CD4-positive, alpha-beta T cell treated with Interferon alpha-2 for 1 hour (primary cell): ENCODE results near the gene CNTROB.
A peak's percentile ranks its signal among the peaks of the same experiment; 100 is the strongest.

ENCODE experiments used
- DNase-seq, 2 donors: peaks; one replicate each; pipeline ENCODE4 v3.0.0-alpha.2; 2020 to 2022

The CNTROB gene

DNA sequence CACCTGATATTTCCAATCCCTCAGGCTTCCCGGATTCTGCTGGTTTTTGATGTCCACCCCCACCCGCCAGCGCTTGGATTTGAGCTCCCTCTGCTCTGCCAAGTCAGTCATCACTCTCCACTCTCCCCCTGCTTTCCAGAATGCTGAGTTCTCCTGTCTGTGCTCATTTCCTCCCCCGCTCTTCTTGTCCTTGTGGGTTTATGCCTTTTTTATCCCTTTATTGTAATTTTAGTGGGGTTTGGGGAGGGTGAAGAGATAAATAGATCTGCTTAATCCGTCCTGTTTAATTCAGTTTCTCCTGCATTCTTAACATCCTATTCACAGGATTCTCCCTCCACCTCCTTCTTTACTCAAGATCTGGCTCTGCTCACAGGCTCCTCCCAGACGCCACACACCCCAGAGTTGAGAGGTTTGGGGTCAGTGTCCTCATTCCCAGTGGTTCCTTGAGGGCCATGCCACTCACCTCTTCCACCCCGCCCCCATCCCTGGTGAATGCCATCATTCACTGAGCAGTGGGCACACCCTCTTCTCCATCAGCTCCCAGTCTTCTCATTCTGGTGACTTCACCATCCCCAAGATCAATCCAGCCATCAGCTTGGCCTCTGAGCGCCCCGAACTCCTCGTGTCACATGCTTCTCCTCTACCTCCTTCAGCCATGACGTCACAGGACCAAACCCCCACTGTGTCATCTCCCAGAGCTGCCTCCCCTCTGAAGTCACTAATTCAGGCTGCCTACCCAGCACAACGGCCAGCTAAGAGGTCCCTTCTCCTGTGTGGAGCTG lies 55.3 kb downstream of the CNTROB start:
- DNase-seq: no peak

DNA sequence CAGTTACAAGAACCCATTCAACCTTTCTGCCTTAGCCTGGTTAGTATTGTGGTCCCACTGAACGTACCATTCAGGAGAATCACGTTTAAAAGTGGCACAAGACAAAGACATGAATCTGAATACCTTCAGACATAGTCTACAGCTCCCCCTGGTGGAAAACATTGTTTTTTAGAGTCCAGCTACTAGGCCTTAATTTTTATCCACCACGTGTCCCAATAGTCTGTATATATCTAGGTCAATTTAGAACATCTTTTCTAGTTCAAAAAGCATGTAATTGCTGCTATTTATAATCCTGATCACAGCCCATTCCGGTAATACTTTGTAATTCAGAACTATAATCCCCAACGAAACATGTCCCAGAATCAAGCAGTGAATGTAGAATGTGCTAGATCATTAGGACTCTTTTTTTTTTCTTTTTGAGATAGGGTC lies 56.8 kb downstream of the CNTROB start:
- DNase-seq: peak; percentile 67 to 91

DNA sequence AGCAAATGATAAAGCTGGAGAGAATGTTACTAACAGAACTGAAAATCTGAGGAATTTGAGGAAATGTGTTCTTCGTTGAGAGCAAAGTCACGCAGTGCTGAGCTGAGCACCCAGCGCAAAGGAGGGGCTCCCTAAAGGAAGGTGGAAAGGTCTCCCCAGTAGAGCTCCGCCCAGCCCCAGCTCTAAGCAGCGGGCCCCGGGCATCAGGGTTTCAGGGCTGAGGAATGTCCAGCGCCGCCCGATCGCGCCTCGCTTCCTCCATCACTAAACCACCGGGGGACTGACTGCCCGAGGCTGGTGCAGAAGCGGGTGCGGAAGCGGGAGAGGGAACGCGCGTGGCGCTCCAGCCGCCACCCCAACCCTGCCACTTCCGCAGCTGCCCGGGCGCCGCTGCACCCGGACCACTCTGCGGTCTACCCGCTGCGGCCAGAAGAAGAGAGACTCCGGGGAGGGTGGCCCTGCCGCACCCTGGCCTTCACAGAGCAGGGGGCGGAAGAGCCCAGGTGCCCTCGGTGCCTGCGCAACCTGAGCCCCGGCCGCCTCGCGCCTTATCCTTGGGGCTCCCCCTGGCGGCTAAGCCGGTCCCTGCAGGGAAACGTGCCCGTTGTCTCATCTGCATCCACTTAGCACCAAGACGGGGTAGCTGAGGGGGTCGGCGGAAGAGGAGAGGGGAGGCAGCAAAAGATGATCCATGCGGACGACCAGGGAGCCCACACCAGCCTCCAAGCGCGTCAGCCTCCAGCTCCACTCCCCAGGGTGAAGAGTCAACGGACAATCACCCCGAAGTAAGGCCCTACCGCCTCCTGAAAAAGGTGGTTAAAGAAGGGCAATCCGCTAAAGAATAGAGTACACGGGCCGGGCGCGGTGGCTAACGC lies 58.0 kb downstream of the CNTROB start:
- peak; percentile 86 to 92 for DNase-seq

DNA sequence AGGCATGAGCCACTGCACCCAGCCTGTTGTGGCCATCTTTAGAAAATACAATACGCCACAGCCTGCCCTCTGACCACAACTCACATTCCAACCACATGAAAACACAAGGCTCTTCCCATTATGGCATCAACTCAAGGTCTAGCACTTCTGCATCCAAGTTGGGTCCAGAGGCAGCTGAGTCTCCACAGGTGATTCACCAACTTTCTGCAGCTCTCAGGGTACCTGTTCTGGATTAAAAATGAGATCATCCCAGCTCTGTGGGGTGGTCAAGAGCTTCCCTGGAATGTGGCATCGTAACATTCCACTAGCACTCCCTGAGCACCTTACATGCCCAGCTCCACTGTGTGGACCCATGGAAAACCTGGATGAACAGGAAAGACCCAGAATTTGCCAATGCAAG lies 60.5 kb downstream of the CNTROB start:
- no peak for DNase-seq

DNA sequence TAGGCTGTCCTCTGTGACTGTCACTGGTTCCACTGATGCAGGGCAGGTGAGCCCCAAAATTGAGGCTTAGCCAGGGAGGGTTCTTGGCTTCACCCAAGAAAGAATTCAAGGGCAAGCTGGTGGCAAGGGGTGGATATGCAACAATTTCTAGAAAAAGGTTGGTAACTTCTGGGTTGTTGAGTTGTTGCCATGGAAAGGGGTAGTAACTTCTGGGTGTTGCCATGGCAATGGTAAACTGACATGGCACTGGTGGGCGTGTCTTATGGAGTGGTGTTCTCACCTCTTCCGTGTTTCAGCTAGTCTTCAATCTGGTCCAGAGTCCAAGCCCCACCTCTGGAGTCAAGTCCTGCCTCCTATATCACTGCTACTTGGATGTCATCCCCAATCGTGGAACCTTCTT lies 60.9 kb downstream of the CNTROB start:
- peak; percentile 31 to 35 for DNase-seq

DNA sequence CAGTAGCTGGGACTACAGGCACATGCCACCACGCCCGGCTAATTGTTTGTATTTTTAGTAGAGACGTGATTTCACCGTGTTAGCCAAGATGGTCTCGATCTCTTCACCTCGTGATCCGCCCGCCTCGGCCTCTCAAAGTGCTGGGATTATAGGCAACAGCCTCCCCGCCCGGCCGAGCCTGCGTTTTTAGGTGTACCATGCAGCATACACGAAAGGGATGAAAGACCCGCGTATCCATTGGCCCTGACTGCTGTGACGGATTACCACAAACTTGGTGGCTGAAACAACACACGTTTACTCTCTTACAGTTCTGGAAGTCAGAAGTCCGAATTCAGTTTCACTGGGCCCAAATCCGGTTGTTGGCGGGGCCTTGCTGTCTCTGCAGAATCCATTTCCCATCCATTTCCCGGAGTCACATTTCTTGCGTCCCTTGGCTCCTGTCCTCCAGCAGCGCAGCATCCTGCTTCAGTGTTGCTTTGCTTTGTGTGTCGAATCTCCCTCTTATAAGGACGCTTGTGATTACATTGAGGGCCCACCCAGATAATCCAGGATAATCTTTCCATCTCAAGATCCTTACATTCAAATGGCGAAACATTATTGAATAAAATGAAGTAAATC lies 62.1 kb downstream of the CNTROB start:
- no peak for DNase-seq

DNA sequence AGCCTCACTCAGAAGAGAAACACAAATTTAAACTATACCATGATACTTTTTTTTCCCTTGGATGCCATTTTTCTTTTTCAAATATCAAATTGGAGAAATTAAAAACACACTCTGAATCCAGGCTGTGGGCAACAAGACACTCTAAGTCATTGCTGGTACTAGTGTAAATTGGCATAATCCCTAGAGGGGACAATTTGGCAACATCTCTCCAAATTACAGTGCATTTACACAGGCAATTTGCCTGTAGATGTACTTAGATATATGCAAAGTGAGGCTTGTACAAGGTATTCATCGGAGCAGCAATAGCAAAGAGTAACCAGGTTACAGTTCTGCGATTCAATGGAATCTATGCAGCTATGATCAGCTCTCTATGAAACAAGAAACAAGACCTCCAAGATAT lies 63.7 kb downstream of the CNTROB start:
- no peak for DNase-seq

DNA sequence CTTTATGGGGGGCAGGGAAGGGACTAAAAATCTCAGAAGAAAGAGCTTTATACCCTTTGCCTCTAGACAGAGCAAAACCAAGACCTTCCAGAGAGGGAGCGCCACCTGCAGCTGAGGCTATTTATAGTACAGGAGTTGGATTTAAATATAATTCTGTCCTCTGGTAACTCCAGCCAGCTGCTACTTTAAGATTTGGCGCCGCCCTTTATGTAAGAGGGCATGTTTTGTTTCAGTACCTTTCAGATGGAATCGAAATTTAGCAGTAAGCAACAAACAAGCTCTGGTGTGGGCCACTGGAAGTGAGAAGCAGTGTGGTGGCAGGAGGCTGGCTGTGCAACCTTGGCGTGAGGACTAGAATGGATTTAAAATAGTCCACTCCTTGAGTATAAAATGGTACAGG lies 65.2 kb downstream of the CNTROB start:
- peak in 1 of 2 donors; percentile 39 for DNase-seq
